ENCODE results near the gene PDE4D. TPM values are rescaled to one million over a fixed set of nuclear protein-coding genes. Genes with fewer than 3 reads are reported as not detected.

The PDE4D gene
- total RNA-seq, 1 experiment from 2014 or later = 3.6 TPM

GRCh38 chr5:58939664-58940063 lies 953.9 kb downstream of the PDE4D start:
- BruUV-seq (replicated peaks) = no TSS peak
- no peak overlapping the region for H2AFZ ChIP-seq (ENCODE audit: low read length)
- H3K27me3 ChIP-seq (ENCODE audit: low read length) = no peaks in the 10 kb centered on the region
- H4K20me1 ChIP-seq (ENCODE audit: low read length) = no peaks in the 10 kb centered on the region
- ChIA-PET POLR2A (ENCODE audit: unreplicated experiment) (no interaction called here), CTCF (no interaction called here)
- H3K4me3 ChIP-seq (ENCODE audit: low read length) = no peak overlapping the region
- intact Hi-C loops (cut with micrococcal nuclease) = no loop called here
- no peaks in the 10 kb centered on the region for H3F3A ChIP-seq (ENCODE audit: low read length, unreplicated experiment)
- peaks cover 8% of the 10 kb centered on the region for H3K4me1 ChIP-seq (ENCODE audit: insufficient read depth, low read length)
- no peaks in the 10 kb centered on the region for H3K9me3 ChIP-seq (ENCODE audit: low read length)
- no peaks in the 10 kb centered on the region for H3K79me2 ChIP-seq (ENCODE audit: low read length)
- no peaks in the 10 kb centered on the region for H3K36me3 ChIP-seq (ENCODE audit: low read depth, low read length)
- DNase-seq (no peak), ATAC-seq (no peak)
- H3K9me2 ChIP-seq (replicated peaks; ENCODE audit: low read length) = no peaks in the 10 kb centered on the region
- no peak overlapping the region for H3K4me2 ChIP-seq (ENCODE audit: low read length)
- H3K27ac ChIP-seq (ENCODE audit: low read length) = no peak overlapping the region
- H3K9ac ChIP-seq (ENCODE audit: low read length) = no peak overlapping the region
- no peak for TF ChIP-seq EZH2phosphoT487 (IDR thresholded peaks at IDR 0.05; ENCODE audit: borderline replicate concordance, low read length)
- TF ChIP-seq CTCF (conservative IDR thresholded peaks at IDR 0.05; ENCODE audit: low read depth, low read length) = no peak
- no peak for TF ChIP-seq EZH2 (IDR thresholded peaks at IDR 0.05; ENCODE audit: low read length, unreplicated experiment)

GRCh38 chr5:58938563-58939424 lies 954.7 kb downstream of the PDE4D start:
- Histone ChIP-seq H3K4me1 (ENCODE audit: insufficient read depth, low read length) (peaks cover 3% of the 10 kb centered on the region; the same call in 1 of the 2 replicates), H3K9me3 (ENCODE audit: low read length) (no peaks in the 10 kb centered on the region), H3K27me3 (ENCODE audit: low read length) (no peaks in the 10 kb centered on the region), H3K9ac (ENCODE audit: low read length) (no peak overlapping the region), H3K9me2 (replicated peaks; ENCODE audit: low read length) (no peaks in the 10 kb centered on the region), H2AFZ (ENCODE audit: low read length) (no peak overlapping the region), H4K20me1 (ENCODE audit: low read length) (no peaks in the 10 kb centered on the region), H3K4me3 (ENCODE audit: low read length) (no peak overlapping the region), H3F3A (ENCODE audit: low read length, unreplicated experiment) (no peaks in the 10 kb centered on the region), H3K4me2 (ENCODE audit: low read length) (no peak overlapping the region), H3K36me3 (ENCODE audit: low read depth, low read length) (no peaks in the 10 kb centered on the region), H3K79me2 (ENCODE audit: low read length) (no peaks in the 10 kb centered on the region), H3K27ac (ENCODE audit: low read length) (no peak overlapping the region)
- TF ChIP-seq EZH2 (IDR thresholded peaks at IDR 0.05; ENCODE audit: low read length, unreplicated experiment) (no peak), EZH2phosphoT487 (IDR thresholded peaks at IDR 0.05; ENCODE audit: borderline replicate concordance, low read length) (no peak), CTCF (conservative IDR thresholded peaks at IDR 0.05; ENCODE audit: low read depth, low read length) (no peak)
- POLR2A ChIA-PET (ENCODE audit: unreplicated experiment) = no interaction called here
- no peak for ATAC-seq
- no TSS peak for BruUV-seq (replicated peaks)
- CTCF ChIA-PET = no interaction called here
- intact Hi-C loops (cut with micrococcal nuclease) = no loop called here
- no peak for DNase-seq

- CTCF ChIA-PET = no interaction called here
- no peaks in the 10 kb centered on the region for H3F3A ChIP-seq (ENCODE audit: low read length, unreplicated experiment)
- no peak for DNase-seq
- no TSS peak for BruUV-seq (replicated peaks)
- no peaks in the 10 kb centered on the region for H3K4me1 ChIP-seq (ENCODE audit: insufficient read depth, low read length)
- no peak overlapping the region for H3K4me2 ChIP-seq (ENCODE audit: low read length)
- TF ChIP-seq EZH2phosphoT487 (IDR thresholded peaks at IDR 0.05; ENCODE audit: borderline replicate concordance, low read length) = no peak
- TF ChIP-seq EZH2 (IDR thresholded peaks at IDR 0.05; ENCODE audit: low read length, unreplicated experiment) = no peak
- no peak for TF ChIP-seq CTCF (conservative IDR thresholded peaks at IDR 0.05; ENCODE audit: low read depth, low read length)
- no peaks in the 10 kb centered on the region for H3K27me3 ChIP-seq (ENCODE audit: low read length)
- no peak overlapping the region for H3K9ac ChIP-seq (ENCODE audit: low read length)
- POLR2A ChIA-PET (ENCODE audit: unreplicated experiment) = no interaction called here
- no peak overlapping the region for H3K27ac ChIP-seq (ENCODE audit: low read length)
- no peaks in the 10 kb centered on the region for H4K20me1 ChIP-seq (ENCODE audit: low read length)
- no peak overlapping the region for H3K4me3 ChIP-seq (ENCODE audit: low read length)
- H3K9me2 ChIP-seq (replicated peaks; ENCODE audit: low read length) = no peaks in the 10 kb centered on the region
- intact Hi-C loops (cut with micrococcal nuclease) = no loop called here
- H2AFZ ChIP-seq (ENCODE audit: low read length) = no peak overlapping the region
- H3K9me3 ChIP-seq (ENCODE audit: low read length) = no peaks in the 10 kb centered on the region
- no peak for ATAC-seq
- H3K79me2 ChIP-seq (ENCODE audit: low read length) = no peaks in the 10 kb centered on the region
- H3K36me3 ChIP-seq (ENCODE audit: low read depth, low read length) = no peaks in the 10 kb centered on the region
Observed at GRCh38 chr5:58937031-58937681, 956.4 kb downstream of the PDE4D start.
